ENCODE measurements around the gene RPH3AL.

- TF ChIP-seq POLR2A (IDR thresholded peaks at IDR 0.05): no peak
- no peak for TF ChIP-seq CTCF (IDR thresholded peaks at IDR 0.05)
These were observed 172.7 kb downstream of the RPH3AL start for GRCh38 chr17:179781-180380.

Measured in ovary (tissue), 3 donors.